ENCODE data around the gene ETS1. TPM values are rescaled to one million over a fixed set of nuclear protein-coding genes. Genes with fewer than 3 reads are reported as not detected.

Gene ETS1
- total RNA-seq, 1 experiment from 2014 or later, result 135 TPM

DNA sequence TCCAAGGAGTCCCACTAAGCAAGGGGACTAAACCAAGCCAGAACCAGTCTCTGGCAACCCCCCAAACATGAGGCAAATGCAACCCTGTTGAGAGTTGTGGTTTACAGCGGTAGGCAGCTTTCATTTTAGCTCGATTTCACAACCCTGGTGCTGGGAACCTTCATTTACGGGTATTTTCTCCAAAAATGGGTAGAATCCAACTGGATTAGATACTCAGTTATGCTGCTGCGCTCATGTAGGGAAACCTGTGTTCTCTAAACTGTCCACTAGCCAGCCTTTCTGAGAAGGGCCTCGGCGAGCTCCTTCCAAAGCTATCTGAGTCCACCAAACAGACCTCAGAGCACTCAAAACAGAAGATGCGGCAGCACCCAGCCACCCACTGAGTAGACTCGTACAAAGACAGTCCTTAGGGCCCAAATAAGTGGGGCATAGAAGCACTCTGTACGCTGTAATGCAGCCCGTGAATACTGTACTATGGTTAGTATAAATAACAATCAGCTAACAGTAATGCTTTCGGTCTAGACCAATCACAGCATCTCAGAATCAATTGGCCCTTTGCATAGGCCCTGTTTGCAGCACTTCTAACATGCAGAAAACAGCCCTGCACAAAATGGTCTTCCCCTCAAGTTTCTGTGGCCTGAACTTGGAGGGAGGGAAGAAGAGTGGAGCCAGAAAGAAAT, 104.7 kb downstream of the ETS1 start:
- peak overlapping the region; percentile 87 for H3K27ac ChIP-seq (ENCODE audit: low read length)
- no peaks in the 10 kb centered on the region for H3K27me3 ChIP-seq (ENCODE audit: low read length)
- peak overlapping the region; percentile 45 for H3K4me2 ChIP-seq (ENCODE audit: low read depth, low read length, poor library complexity, severe bottlenecking)
- H3K9me3 ChIP-seq (ENCODE audit: low read length), result no peaks in the 10 kb centered on the region
- H3K79me2 ChIP-seq (ENCODE audit: low read length), result peaks cover 67% of the 10 kb centered on the region
- H3K9ac ChIP-seq (ENCODE audit: low read length), result peak overlapping the region; percentile 53
- peaks cover 50% of the 10 kb centered on the region; the same call in 1 of the 2 replicates for H3K36me3 ChIP-seq (ENCODE audit: insufficient read depth, low read length)
- DNase-seq, result no peak
- H4K20me1 ChIP-seq (ENCODE audit: insufficient read depth, low read depth, low read length), result peaks cover 20% of the 10 kb centered on the region; the same call in 1 of the 2 replicates
- no peaks in the 10 kb centered on the region for H3K9me2 ChIP-seq (replicated peaks; ENCODE audit: insufficient read depth, low read length)
- peaks cover 96% of the 10 kb centered on the region for H3K4me1 ChIP-seq (ENCODE audit: low read length)
- no peak overlapping the region for H3K4me3 ChIP-seq (ENCODE audit: low read length)
- no peak overlapping the region for H2AFZ ChIP-seq (ENCODE audit: low read length)

DNA sequence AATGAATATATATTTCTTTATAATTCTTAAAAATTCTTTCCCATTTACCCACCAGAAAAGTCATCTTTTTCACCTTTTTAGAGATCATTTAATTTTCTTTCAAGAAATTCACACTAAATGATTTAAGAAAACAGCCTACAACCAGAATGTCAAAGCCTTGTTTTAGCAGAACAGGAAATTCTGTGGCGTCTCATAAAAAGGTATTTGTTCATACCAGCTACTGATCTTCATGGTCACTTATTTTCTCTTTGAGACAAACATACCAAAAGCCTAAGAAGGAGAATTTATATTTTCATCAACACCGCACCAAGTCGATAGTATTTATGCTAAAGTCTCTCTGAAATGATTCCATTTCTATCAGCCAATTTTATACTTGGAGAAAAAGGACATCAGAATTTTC, 105.3 kb downstream of the ETS1 start:
- Histone ChIP-seq H3K36me3 (ENCODE audit: insufficient read depth, low read length) (peaks cover 54% of the 10 kb centered on the region), H3K4me3 (ENCODE audit: low read length) (no peak overlapping the region), H3K79me2 (ENCODE audit: low read length) (peaks cover 71% of the 10 kb centered on the region), H3K9me3 (ENCODE audit: low read length) (no peaks in the 10 kb centered on the region), H3K4me2 (ENCODE audit: low read depth, low read length, poor library complexity, severe bottlenecking) (peak overlapping the region; percentile 45), H3K27me3 (ENCODE audit: low read length) (no peaks in the 10 kb centered on the region), H3K9ac (ENCODE audit: low read length) (no peak overlapping the region), H3K9me2 (replicated peaks; ENCODE audit: insufficient read depth, low read length) (no peaks in the 10 kb centered on the region), H3K4me1 (ENCODE audit: low read length) (peaks cover 99% of the 10 kb centered on the region), H3K27ac (ENCODE audit: low read length) (peak overlapping the region; percentile 87), H4K20me1 (ENCODE audit: insufficient read depth, low read depth, low read length) (peaks cover 20% of the 10 kb centered on the region; the same call in 1 of the 2 replicates), H2AFZ (ENCODE audit: low read length) (no peak overlapping the region)
- no peak for DNase-seq

DNA sequence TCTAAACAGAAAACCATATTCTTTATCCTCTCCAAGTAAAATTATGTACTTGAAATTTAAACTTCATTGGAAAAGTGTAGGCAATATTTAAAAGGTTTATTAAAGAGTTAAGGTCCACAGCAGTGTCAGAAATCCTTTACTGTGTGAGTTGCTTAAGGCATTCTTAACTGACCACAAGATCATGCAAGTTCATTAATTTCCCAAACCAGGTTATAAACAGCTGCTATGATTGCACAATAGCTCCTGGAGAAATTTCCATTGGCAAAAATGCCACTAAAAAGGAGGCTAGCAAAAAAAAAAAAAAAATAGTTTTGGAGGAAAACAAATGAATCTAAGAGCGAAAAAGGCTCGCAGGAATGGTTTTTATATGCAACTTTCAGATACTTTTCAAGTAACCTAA, 106.2 kb downstream of the ETS1 start:
- no peak overlapping the region for H3K4me3 ChIP-seq (ENCODE audit: low read length)
- peaks cover 57% of the 10 kb centered on the region for H3K36me3 ChIP-seq (ENCODE audit: insufficient read depth, low read length)
- H2AFZ ChIP-seq (ENCODE audit: low read length), result no peak overlapping the region
- no peaks in the 10 kb centered on the region for H3K27me3 ChIP-seq (ENCODE audit: low read length)
- H3K27ac ChIP-seq (ENCODE audit: low read length), result peak overlapping the region; percentile 87
- no peak for DNase-seq
- H4K20me1 ChIP-seq (ENCODE audit: insufficient read depth, low read depth, low read length), result peaks cover 22% of the 10 kb centered on the region; the same call in 1 of the 2 replicates
- H3K9me2 ChIP-seq (replicated peaks; ENCODE audit: insufficient read depth, low read length), result no peaks in the 10 kb centered on the region
- H3K9ac ChIP-seq (ENCODE audit: low read length), result no peak overlapping the region
- peaks cover 99% of the 10 kb centered on the region for H3K4me1 ChIP-seq (ENCODE audit: low read length)
- no peaks in the 10 kb centered on the region for H3K9me3 ChIP-seq (ENCODE audit: low read length)
- peaks cover 71% of the 10 kb centered on the region for H3K79me2 ChIP-seq (ENCODE audit: low read length)
- no peak overlapping the region for H3K4me2 ChIP-seq (ENCODE audit: low read depth, low read length, poor library complexity, severe bottlenecking)

DNA sequence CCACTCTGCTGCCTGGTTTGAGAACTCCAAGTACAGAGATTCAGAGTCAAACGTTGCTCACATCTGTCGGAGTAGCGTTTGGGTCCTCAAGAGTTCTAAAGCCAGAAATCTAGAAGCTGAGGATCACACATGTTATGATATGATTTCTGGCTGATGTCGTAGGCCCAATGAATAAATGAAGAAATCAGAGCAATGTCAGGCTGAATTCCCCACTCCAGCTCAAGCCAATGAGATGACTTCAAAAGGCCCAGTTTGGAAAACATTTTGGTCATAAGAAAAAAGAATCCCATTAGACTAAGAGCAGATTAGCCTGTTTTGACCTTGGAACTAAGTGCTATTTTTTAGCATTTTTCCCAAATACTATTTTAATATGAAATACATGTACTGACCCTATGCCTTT, 106.7 kb downstream of the ETS1 start:
- Histone ChIP-seq H3K4me1 (ENCODE audit: low read length) (peaks cover 99% of the 10 kb centered on the region), H2AFZ (ENCODE audit: low read length) (no peak overlapping the region), H4K20me1 (ENCODE audit: insufficient read depth, low read depth, low read length) (peaks cover 22% of the 10 kb centered on the region; the same call in 1 of the 2 replicates), H3K9ac (ENCODE audit: low read length) (no peak overlapping the region), H3K9me3 (ENCODE audit: low read length) (no peaks in the 10 kb centered on the region), H3K27ac (ENCODE audit: low read length) (peak overlapping the region; percentile 87), H3K4me3 (ENCODE audit: low read length) (no peak overlapping the region), H3K27me3 (ENCODE audit: low read length) (no peaks in the 10 kb centered on the region), H3K4me2 (ENCODE audit: low read depth, low read length, poor library complexity, severe bottlenecking) (no peak overlapping the region), H3K36me3 (ENCODE audit: insufficient read depth, low read length) (peaks cover 57% of the 10 kb centered on the region), H3K9me2 (replicated peaks; ENCODE audit: insufficient read depth, low read length) (no peaks in the 10 kb centered on the region), H3K79me2 (ENCODE audit: low read length) (peaks cover 71% of the 10 kb centered on the region)
- no peak for DNase-seq

DNA sequence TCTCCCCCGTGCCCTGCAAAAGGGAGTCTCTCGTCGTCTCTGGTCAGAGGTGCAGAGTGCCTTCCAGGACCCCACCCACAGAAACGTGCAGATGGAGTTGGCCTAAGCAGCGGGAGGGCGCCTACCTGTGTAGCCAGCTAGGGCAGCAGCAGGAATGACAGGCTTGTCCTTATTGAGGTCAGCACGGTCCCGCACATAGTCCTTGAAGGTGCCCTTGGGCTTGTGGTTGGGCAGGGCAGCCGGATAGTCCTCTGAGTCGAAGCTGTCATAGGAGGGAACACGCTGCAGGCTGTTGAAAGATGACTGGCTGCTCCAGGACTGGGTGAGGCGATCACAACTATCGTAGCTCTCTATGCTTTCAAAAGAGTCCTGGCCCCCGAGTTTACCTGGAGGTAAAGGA, 107.3 kb downstream of the ETS1 start:
- Histone ChIP-seq H4K20me1 (ENCODE audit: insufficient read depth, low read depth, low read length) (peaks cover 22% of the 10 kb centered on the region; the same call in 1 of the 2 replicates), H3K4me1 (ENCODE audit: low read length) (peaks cover 99% of the 10 kb centered on the region), H3K27me3 (ENCODE audit: low read length) (no peaks in the 10 kb centered on the region), H3K9me2 (replicated peaks; ENCODE audit: insufficient read depth, low read length) (no peaks in the 10 kb centered on the region), H3K4me3 (ENCODE audit: low read length) (no peak overlapping the region), H3K4me2 (ENCODE audit: low read depth, low read length, poor library complexity, severe bottlenecking) (peak overlapping the region; percentile 74), H3K9me3 (ENCODE audit: low read length) (no peaks in the 10 kb centered on the region), H3K79me2 (ENCODE audit: low read length) (peaks cover 68% of the 10 kb centered on the region), H2AFZ (ENCODE audit: low read length) (no peak overlapping the region), H3K36me3 (ENCODE audit: insufficient read depth, low read length) (peaks cover 54% of the 10 kb centered on the region), H3K27ac (ENCODE audit: low read length) (peak overlapping the region; percentile 98; the same call in 1 of the 2 replicates), H3K9ac (ENCODE audit: low read length) (no peak overlapping the region)
- DNase-seq, result no peak

DNA sequence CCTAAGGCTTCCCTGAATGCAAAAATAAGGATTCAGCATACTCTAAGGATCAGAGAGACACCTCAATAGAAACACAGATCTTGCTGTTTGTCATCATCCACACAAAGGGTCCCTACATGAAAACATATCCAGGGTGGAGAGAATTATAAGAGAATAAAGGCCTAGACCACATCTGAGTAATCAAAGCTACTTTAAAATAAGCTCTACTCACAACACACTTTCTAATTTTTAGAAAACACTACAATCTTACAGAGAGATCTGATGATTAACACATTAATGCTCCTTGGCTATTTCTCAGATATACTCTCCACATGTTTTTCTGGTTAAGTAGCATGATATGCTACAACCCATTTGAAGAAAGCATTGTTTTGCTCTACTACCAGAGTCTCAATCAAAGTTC, 108.2 kb downstream of the ETS1 start:
- peak overlapping the region; percentile 98 for H3K27ac ChIP-seq (ENCODE audit: low read length)
- peak overlapping the region; percentile 44; the same call in 1 of the 2 replicates for H3K9ac ChIP-seq (ENCODE audit: low read length)
- no peak overlapping the region for H2AFZ ChIP-seq (ENCODE audit: low read length)
- DNase-seq, result no peak
- no peaks in the 10 kb centered on the region for H3K9me3 ChIP-seq (ENCODE audit: low read length)
- peaks cover 22% of the 10 kb centered on the region; the same call in 1 of the 2 replicates for H4K20me1 ChIP-seq (ENCODE audit: insufficient read depth, low read depth, low read length)
- peaks cover 99% of the 10 kb centered on the region for H3K4me1 ChIP-seq (ENCODE audit: low read length)
- peaks cover 46% of the 10 kb centered on the region for H3K36me3 ChIP-seq (ENCODE audit: insufficient read depth, low read length)
- peak overlapping the region; percentile 74 for H3K4me2 ChIP-seq (ENCODE audit: low read depth, low read length, poor library complexity, severe bottlenecking)
- peaks cover 62% of the 10 kb centered on the region for H3K79me2 ChIP-seq (ENCODE audit: low read length)
- H3K4me3 ChIP-seq (ENCODE audit: low read length), result peak overlapping the region; percentile 48; the same call in 1 of the 2 replicates
- H3K9me2 ChIP-seq (replicated peaks; ENCODE audit: insufficient read depth, low read length), result no peaks in the 10 kb centered on the region
- H3K27me3 ChIP-seq (ENCODE audit: low read length), result no peaks in the 10 kb centered on the region

DNA sequence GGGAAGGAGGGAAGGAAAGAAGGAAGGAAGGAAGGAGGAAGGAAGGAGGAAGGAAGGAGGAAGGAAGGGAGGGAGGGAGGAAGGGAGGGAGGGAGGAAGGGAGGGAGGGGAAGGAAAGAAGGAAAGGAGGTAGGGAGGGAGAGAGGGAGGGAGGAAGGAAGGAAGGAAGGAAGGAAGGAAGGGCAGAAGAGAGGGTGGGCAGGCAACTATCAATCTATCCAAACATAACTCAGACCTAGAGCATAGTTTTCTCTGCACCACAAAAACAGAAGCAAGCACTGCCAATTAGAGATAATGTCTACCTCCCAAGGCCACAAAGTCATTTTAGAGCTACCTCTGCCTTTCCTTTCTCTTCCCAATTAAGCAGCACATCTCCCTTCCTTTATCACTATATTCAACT, 109.1 kb downstream of the ETS1 start:
- H2AFZ ChIP-seq (ENCODE audit: low read length), result no peak overlapping the region
- no peak for DNase-seq
- H3K27me3 ChIP-seq (ENCODE audit: low read length), result no peaks in the 10 kb centered on the region
- peak overlapping the region; percentile 48; the same call in 1 of the 2 replicates for H3K4me3 ChIP-seq (ENCODE audit: low read length)
- peaks cover 22% of the 10 kb centered on the region; the same call in 1 of the 2 replicates for H4K20me1 ChIP-seq (ENCODE audit: insufficient read depth, low read depth, low read length)
- H3K36me3 ChIP-seq (ENCODE audit: insufficient read depth, low read length), result peaks cover 43% of the 10 kb centered on the region
- peak overlapping the region; percentile 44; the same call in 1 of the 2 replicates for H3K9ac ChIP-seq (ENCODE audit: low read length)
- no peaks in the 10 kb centered on the region for H3K9me2 ChIP-seq (replicated peaks; ENCODE audit: insufficient read depth, low read length)
- peak overlapping the region; percentile 74 for H3K4me2 ChIP-seq (ENCODE audit: low read depth, low read length, poor library complexity, severe bottlenecking)
- peaks cover 60% of the 10 kb centered on the region for H3K79me2 ChIP-seq (ENCODE audit: low read length)
- peaks cover 99% of the 10 kb centered on the region for H3K4me1 ChIP-seq (ENCODE audit: low read length)
- H3K9me3 ChIP-seq (ENCODE audit: low read length), result no peaks in the 10 kb centered on the region
- H3K27ac ChIP-seq (ENCODE audit: low read length), result peak overlapping the region; percentile 98

DNA sequence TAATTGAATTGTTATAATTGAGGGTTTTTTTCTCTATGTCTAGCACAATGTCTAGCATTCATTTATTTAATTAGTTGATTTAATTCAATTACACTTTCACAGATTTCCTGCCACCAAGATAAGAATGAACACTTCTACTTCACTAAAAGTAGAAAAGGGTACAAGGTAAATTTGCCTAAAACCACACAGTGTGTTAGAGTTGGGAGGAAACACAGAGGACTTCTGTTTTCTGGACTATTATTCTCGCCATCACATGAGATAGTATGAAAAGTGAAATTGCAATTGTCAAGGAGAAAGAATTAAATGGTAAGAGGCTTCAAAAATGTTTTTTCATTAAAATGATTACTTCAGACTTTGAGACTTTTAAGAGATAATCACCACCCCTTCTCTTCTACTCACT, 109.5 kb downstream of the ETS1 start:
- H2AFZ ChIP-seq (ENCODE audit: low read length), result no peak overlapping the region
- H3K27me3 ChIP-seq (ENCODE audit: low read length), result no peaks in the 10 kb centered on the region
- peaks cover 19% of the 10 kb centered on the region; the same call in 1 of the 2 replicates for H4K20me1 ChIP-seq (ENCODE audit: insufficient read depth, low read depth, low read length)
- no peaks in the 10 kb centered on the region for H3K9me2 ChIP-seq (replicated peaks; ENCODE audit: insufficient read depth, low read length)
- H3K4me1 ChIP-seq (ENCODE audit: low read length), result peaks cover 99% of the 10 kb centered on the region
- peak overlapping the region; percentile 74 for H3K4me2 ChIP-seq (ENCODE audit: low read depth, low read length, poor library complexity, severe bottlenecking)
- peaks cover 42% of the 10 kb centered on the region for H3K36me3 ChIP-seq (ENCODE audit: insufficient read depth, low read length)
- peak overlapping the region; percentile 50 for H3K9ac ChIP-seq (ENCODE audit: low read length)
- peak overlapping the region; percentile 54; the same call in 1 of the 2 replicates for H3K4me3 ChIP-seq (ENCODE audit: low read length)
- peak overlapping the region; percentile 98 for H3K27ac ChIP-seq (ENCODE audit: low read length)
- no peaks in the 10 kb centered on the region for H3K9me3 ChIP-seq (ENCODE audit: low read length)
- peak; percentile 74 for DNase-seq
- H3K79me2 ChIP-seq (ENCODE audit: low read length), result peaks cover 58% of the 10 kb centered on the region
